ENCODE data around the gene RETREG3. TPM values are rescaled to one million over a fixed set of nuclear protein-coding genes. Genes with fewer than 3 reads are reported as not detected.
"Not testable (repeated sequence)": the region's sequence is repeated elsewhere in the genome, so short reads cannot be mapped to it uniquely, and the experiment has no call there.

RETREG3 gene
- total and polyA plus RNA-seq, 2 of the 13 experiments (the other 11 are each of a cell fraction or from before 2014, with no cell fraction given): 47.0 to 55.8 TPM

DNA sequence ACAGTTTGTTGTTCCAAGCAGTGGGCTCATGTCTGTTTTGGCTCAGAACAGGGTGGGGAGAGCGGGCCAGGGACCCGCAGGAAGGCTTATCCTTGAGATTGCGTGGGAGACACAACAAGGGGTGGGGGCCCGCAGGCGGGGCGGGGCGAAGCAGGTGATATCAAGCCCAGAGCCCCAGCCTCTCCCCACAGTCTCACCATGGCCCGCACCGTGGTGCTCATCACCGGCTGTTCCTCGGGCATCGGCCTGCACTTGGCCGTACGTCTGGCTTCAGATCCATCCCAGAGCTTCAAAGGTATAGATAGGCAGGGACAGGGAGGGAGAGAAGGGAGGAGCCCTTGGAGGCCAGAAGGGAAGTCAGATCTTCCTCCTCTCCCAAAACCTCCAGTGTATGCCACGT is 56.4 kb downstream of the RETREG3 start, which contains the start of gene HSD17B1:
Gene HSD17B1, plus strand, starts transcription at position 188 of the 400 bp plus-strand sequence. Its CDS starts 11 bp downstream, at position 199.
- H3K27ac ChIP-seq (ENCODE audit: extremely low read length, insufficient read depth, low read length): peak within 1 kb of the TSS; percentile 87
- H3K4me1 ChIP-seq (ENCODE audit: insufficient read depth, low read length): peaks cover 57% of the 10 kb centered on the region
- BruUV-seq (replicated peaks); intact Hi-C loops (cut with micrococcal nuclease; ENCODE audit: unreplicated experiment); H4K20me1 ChIP-seq (ENCODE audit: insufficient read depth, low read length); FAIRE-seq; H3K9me3 ChIP-seq (ENCODE audit: low read length); CTCF ChIA-PET (ENCODE audit: low intra/inter-chr PET ratio, low total read pairs); DNase-seq (ENCODE audit: low spot score); ATAC-seq; H3K27me3 ChIP-seq (ENCODE audit: control insufficient read depth in 1 of 2, insufficient read depth in 2 of 2, low read length in 2 of 2); H2AFZ ChIP-seq (ENCODE audit: low read length); in situ Hi-C loops (cut with HindIII; ENCODE audit: extremely low pct_ligation_motif_present, low pct_unique_long_range_greater_than_20kb); H3K36me3 ChIP-seq (replicated peaks in 1 of 2; ENCODE audit: control insufficient read depth in 1 of 2, insufficient read depth in 2 of 2, low read length in 2 of 2): not testable (repeated sequence)
- peak within 1 kb of the TSS; percentile 100 for H3K4me2 ChIP-seq (ENCODE audit: low read depth, low read length)
- H3K9ac ChIP-seq (ENCODE audit: insufficient read depth, low read depth, low read length): peak within 1 kb of the TSS; percentile 97
- TF ChIP-seq ZSCAN21 (CRISPR knock-in tag; IDR thresholded peaks at IDR 0.05; ENCODE audit: borderline replicate concordance): 0 out of 2 replicates have a peak, but pooled peaks have one; percentile 6
- WGBS (ENCODE audit: low lambda C conversion rate): 93% methylated on average over 15 of the region's 15 CpGs
- POLR2A ChIA-PET: interaction anchor here (1.6 to 4.4 kb wide), 5 partner anchors 11 to 57 kb away, joined by 4 to 80 read pairs (median 47); partner anchors contain the start of genes COASY, MLX, NAGLU and PSMC3IP
- H3K4me3 ChIP-seq (replicated peaks in 1 of 3; ENCODE audit: insufficient read depth in 1 of 3, low read depth in 2 of 3, low read length in 3 of 3): peak within 1 kb of the TSS; percentile 88 to 100 (median 94); a peak in 5 of 6 replicates
- H3K79me2 ChIP-seq (ENCODE audit: insufficient read depth, low read length): peaks cover 18% of the 10 kb centered on the region

GRCh38 chr17:42548993-42549755 is 60.0 kb downstream of the RETREG3 start:
- CTCF ChIA-PET (ENCODE audit: low intra/inter-chr PET ratio, low total read pairs): no interaction called here
- Histone ChIP-seq H3K36me3 (replicated peaks in 1 of 2; ENCODE audit: control insufficient read depth in 1 of 2, insufficient read depth in 2 of 2, low read length in 2 of 2) (0 out of 5 replicates have a peak, but pooled peaks cover 0 to 2% of the 10 kb centered on the region in 2 experiments), H3K9me3 (ENCODE audit: low read length) (no peaks in the 10 kb centered on the region), H2AFZ (ENCODE audit: low read length) (no peak overlapping the region), H3K9ac (ENCODE audit: insufficient read depth, low read depth, low read length) (no peak overlapping the region), H3K27ac (ENCODE audit: extremely low read length, insufficient read depth, low read length) (no peak overlapping the region), H3K27me3 (ENCODE audit: control insufficient read depth in 1 of 2, insufficient read depth in 2 of 2, low read length in 2 of 2) (no peaks in the 10 kb centered on the region; a peak in 1 of 5 replicates), H3K4me3 (replicated peaks in 1 of 3; ENCODE audit: insufficient read depth in 1 of 3, low read depth in 2 of 3, low read length in 3 of 3) (no peak overlapping the region), H4K20me1 (ENCODE audit: insufficient read depth, low read length) (no peaks in the 10 kb centered on the region), H3K4me1 (ENCODE audit: insufficient read depth, low read length) (peaks cover 65% of the 10 kb centered on the region), H3K79me2 (ENCODE audit: insufficient read depth, low read length) (peaks cover 9% of the 10 kb centered on the region), H3K4me2 (ENCODE audit: low read depth, low read length) (0 out of 2 replicates have a peak overlapping the region, but pooled peaks have one; percentile 6)
- FAIRE-seq (no peak), DNase-seq (ENCODE audit: low spot score) (no peak), ATAC-seq (no peak)
- intact Hi-C loops (cut with micrococcal nuclease; ENCODE audit: unreplicated experiment): no loop called here
- in situ Hi-C loops (cut with HindIII; ENCODE audit: extremely low pct_ligation_motif_present, low pct_unique_long_range_greater_than_20kb): no loop called here
- TF ChIP-seq KLF16 (CRISPR knock-in tag; IDR thresholded peaks at IDR 0.05): no peak
- no peak for TF ChIP-seq ZNF451 (CRISPR knock-in tag; IDR thresholded peaks at IDR 0.05)
- peak; percentile 23; the same call in 1 of the 2 replicates for TF ChIP-seq POLR2G (IDR thresholded peaks at IDR 0.05; ENCODE audit: low read depth, low read length)
- TF ChIP-seq THRA (CRISPR knock-in tag; IDR thresholded peaks at IDR 0.05; ENCODE audit: borderline replicate concordance): no peak
- no peak for TF ChIP-seq ZNF563 (CRISPR knock-in tag; IDR thresholded peaks at IDR 0.05)
- TF ChIP-seq KDM3A (CRISPR knock-in tag; IDR thresholded peaks at IDR 0.05; ENCODE audit: low read depth): no peak
- no peak for TF ChIP-seq NFYC (CRISPR knock-in tag; IDR thresholded peaks at IDR 0.05)
- no peak for TF ChIP-seq TOPORS (CRISPR knock-in tag; IDR thresholded peaks at IDR 0.05)
- TF ChIP-seq ZNF274 (CRISPR knock-in tag; IDR thresholded peaks at IDR 0.05): no peak
- no peak for TF ChIP-seq ZNF10 (CRISPR knock-in tag; IDR thresholded peaks at IDR 0.05; ENCODE audit: borderline replicate concordance, low read depth)
- no peak for TF ChIP-seq ZNF788 (CRISPR knock-in tag; IDR thresholded peaks at IDR 0.05; ENCODE audit: borderline replicate concordance)
- no peak for TF ChIP-seq RFXAP (CRISPR knock-in tag; IDR thresholded peaks at IDR 0.05; ENCODE audit: borderline replicate concordance)
- no peak for TF ChIP-seq HOXA7 (CRISPR knock-in tag; IDR thresholded peaks at IDR 0.05)
- no peak for TF ChIP-seq ZFY (CRISPR knock-in tag; IDR thresholded peaks at IDR 0.05)
- peak; percentile 59; the same call in 1 of the 2 replicates for TF ChIP-seq ZNF629 (CRISPR knock-in tag; conservative IDR thresholded peaks at IDR 0.05)
- no TSS peak for BruUV-seq (replicated peaks)
- POLR2A ChIA-PET: interaction anchor here (6.1 kb wide), 1 partner anchor 13 kb away, joined by 45 read pairs; the partner anchor contains the start of gene NAGLU
- 87% methylated on average over 14 of the region's 14 CpGs for WGBS (ENCODE audit: low lambda C conversion rate)

Measured in HepG2 (cell line).